CD8-positive, alpha-beta memory T cell (primary cell): ENCODE data around the gene BICC1. TPM values are rescaled to one million over a fixed set of nuclear protein-coding genes. Genes with fewer than 3 reads are reported as not detected.
A peak's percentile ranks its signal among the peaks of the same experiment; 100 is the strongest.

Experiments used
- CTCF ChIA-PET: fragments of 350-600 bp; sonication (Branson Sonifier 250); formaldehyde crosslinking; loops from one replicate; lab custom pipeline; 2021; ENCODE audit warnings: antibody characterized with exemption; lab: Charles Lee
- POLR2A ChIA-PET: fragments of 350-600 bp; sonication (Branson Sonifier 250); formaldehyde crosslinking; loops from one replicate; lab custom pipeline; 2021; ENCODE audit warnings: antibody characterized with exemption; lab: Charles Lee
- DNase-seq, 5 donors: peaks; one replicate each; pipeline versions ENCODE4 v3.0.0 to v3.0.0-alpha.2; 2020 to 2022; ENCODE audit warnings: mixed read lengths in 1 of 5
- H3K27ac ChIP-seq: one replicate; pipeline ENCODE4 v1.7.0; 2013; ENCODE audit warnings: low read depth, mild to moderate bottlenecking, low read length, moderate library complexity
- H3K27me3 ChIP-seq: 2 replicates; pipeline ENCODE4 v1.7.0; 2013; ENCODE audit warnings: low read length, mild to moderate bottlenecking; ENCODE audit not compliant: insufficient read depth, poor library complexity, severe bottlenecking
- H3K36me3 ChIP-seq: 2 replicates; pipeline ENCODE4 v1.7.0; 2013; ENCODE audit warnings: mild to moderate bottlenecking, low read length, moderate library complexity; ENCODE audit not compliant: insufficient read depth
- H3K4me1 ChIP-seq: 2 replicates; pipeline ENCODE4 v1.7.0; 2013; ENCODE audit warnings: mild to moderate bottlenecking, low read length, moderate library complexity; ENCODE audit not compliant: insufficient read depth
- H3K4me3 ChIP-seq: 2 replicates; pipeline ENCODE4 v1.7.0; 2013; ENCODE audit warnings: mild to moderate bottlenecking, low read length
- H3K9me3 ChIP-seq: 2 replicates; pipeline ENCODE4 v1.7.0; 2013; ENCODE audit warnings: mild to moderate bottlenecking, low read length
- H3K27ac Mint-ChIP-seq, 8 donors: one replicate each; pipeline ENCODE4 v1.8.0; 2020 to 2021; ENCODE audit warnings: mixed read lengths in 8 of 8, mild to moderate bottlenecking in 6 of 8, inconsistent platforms in 3 of 8, moderate library complexity in 3 of 8
- H3K27me3 Mint-ChIP-seq, 2 donors: one replicate each; pipeline ENCODE4 v1.8.0; 2020 to 2021; ENCODE audit warnings: mixed read lengths in 2 of 2, mild to moderate bottlenecking in 1 of 2, moderate library complexity in 1 of 2
- H3K36me3 Mint-ChIP-seq, 3 donors: one replicate each; pipeline ENCODE4 v1.8.0; 2020 to 2021; ENCODE audit warnings: mixed read lengths in 3 of 3, inconsistent platforms in 1 of 3, mild to moderate bottlenecking in 1 of 3
- H3K4me1 Mint-ChIP-seq, 3 donors: one replicate each; pipeline ENCODE4 v1.8.0; 2020 to 2021; ENCODE audit warnings: mixed read lengths in 3 of 3, inconsistent platforms in 1 of 3, mild to moderate bottlenecking in 1 of 3
- H3K4me3 Mint-ChIP-seq, 7 donors: one replicate each; pipeline ENCODE4 v1.8.0; 2020 to 2021; ENCODE audit warnings: mixed read lengths in 7 of 7, mild to moderate bottlenecking in 6 of 7, moderate library complexity in 4 of 7, inconsistent platforms in 2 of 7
- H3K9me3 Mint-ChIP-seq, 5 donors: one replicate each; pipeline ENCODE4 v1.8.0; 2020 to 2022; ENCODE audit warnings: mixed read lengths in 5 of 5, mild to moderate bottlenecking in 3 of 5, moderate library complexity in 2 of 5, inconsistent platforms in 1 of 5
- polyA plus RNA-seq: library from polyadenylated mRNA; unstranded; fragments of 300-500 nt; fragmentation: Illumina TruSeq; gene quantifications from one replicate; pipeline ENCODE4 v1.2.3, GENCODE V29; 2021
- total RNA-seq, 2 experiments: library from RNA; stranded (reverse); gene quantifications; one replicate each; pipeline ENCODE4 v1.2.3, GENCODE V29; 2021

Gene BICC1, protein sequence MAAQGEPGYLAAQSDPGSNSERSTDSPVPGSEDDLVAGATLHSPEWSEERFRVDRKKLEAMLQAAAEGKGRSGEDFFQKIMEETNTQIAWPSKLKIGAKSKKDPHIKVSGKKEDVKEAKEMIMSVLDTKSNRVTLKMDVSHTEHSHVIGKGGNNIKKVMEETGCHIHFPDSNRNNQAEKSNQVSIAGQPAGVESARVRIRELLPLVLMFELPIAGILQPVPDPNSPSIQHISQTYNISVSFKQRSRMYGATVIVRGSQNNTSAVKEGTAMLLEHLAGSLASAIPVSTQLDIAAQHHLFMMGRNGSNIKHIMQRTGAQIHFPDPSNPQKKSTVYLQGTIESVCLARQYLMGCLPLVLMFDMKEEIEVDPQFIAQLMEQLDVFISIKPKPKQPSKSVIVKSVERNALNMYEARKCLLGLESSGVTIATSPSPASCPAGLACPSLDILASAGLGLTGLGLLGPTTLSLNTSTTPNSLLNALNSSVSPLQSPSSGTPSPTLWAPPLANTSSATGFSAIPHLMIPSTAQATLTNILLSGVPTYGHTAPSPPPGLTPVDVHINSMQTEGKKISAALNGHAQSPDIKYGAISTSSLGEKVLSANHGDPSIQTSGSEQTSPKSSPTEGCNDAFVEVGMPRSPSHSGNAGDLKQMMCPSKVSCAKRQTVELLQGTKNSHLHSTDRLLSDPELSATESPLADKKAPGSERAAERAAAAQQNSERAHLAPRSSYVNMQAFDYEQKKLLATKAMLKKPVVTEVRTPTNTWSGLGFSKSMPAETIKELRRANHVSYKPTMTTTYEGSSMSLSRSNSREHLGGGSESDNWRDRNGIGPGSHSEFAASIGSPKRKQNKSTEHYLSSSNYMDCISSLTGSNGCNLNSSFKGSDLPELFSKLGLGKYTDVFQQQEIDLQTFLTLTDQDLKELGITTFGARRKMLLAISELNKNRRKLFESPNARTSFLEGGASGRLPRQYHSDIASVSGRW
- not detected for total RNA-seq
- polyA plus RNA-seq = not detected

DNA sequence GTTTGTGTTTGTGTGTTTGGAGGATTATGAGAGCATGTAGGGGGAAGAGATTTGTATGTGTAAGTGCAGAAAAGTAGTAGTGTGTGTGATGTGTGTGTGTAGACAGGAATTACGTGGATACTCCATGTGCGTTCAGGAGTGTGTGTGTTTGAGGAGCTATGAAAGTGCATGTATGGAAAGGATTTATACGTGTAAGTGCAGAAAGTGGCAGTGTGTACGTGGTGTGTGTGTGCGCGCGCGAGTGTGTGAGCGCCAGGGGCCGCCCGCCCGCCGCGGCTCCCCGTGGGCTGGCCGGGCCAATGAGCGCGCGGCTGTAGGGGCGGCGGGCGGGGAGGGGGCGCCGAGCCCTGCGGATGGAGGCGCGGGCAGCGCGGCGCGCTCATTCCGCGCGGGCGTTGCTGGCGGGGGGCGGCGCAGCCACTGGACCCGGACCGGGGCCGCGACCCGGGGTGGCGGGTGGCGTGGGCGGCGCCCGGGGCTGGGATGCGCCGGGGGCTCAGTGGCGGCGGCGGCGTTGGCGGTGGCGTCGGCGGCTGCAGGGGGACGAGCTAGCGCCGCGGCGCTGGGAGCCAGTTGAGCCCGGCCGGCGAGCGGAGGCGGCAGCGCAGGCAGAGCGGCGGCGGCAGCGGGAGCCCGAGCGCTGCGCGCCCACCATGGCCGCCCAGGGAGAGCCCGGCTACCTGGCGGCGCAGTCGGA is at the start of gene BICC1:
Gene BICC1 (plus strand): TSS at position 382 of the 697 bp plus-strand sequence. CDS start 272 bp downstream, at position 654.
- DNase-seq = no peak
- ChIA-PET CTCF (no interaction called here), POLR2A (no interaction called here)
- Mint-ChIP-seq H3K27ac (peak within 1 kb of the TSS in 1 of 8 donors; percentile 31), H3K36me3 (no peaks in the 10 kb centered on the region), H3K4me3 (peak within 1 kb of the TSS; percentile 48 to 84 (median 72)), H3K4me1 (peaks cover 12 to 13% (median 13%) of the 10 kb centered on the region in 3 donors), H3K27me3 (peaks cover 11 to 41% of the 10 kb centered on the region in 2 donors), H3K9me3 (peaks cover 0 to 4% (median 0%) of the 10 kb centered on the region in 5 donors)
- no peak within 1 kb of the TSS for H3K4me3 ChIP-seq
- H3K27me3 ChIP-seq = peaks cover 5% of the 10 kb centered on the region
- H3K4me1 ChIP-seq = no peaks in the 10 kb centered on the region
- no peaks in the 10 kb centered on the region for H3K9me3 ChIP-seq
- no peaks in the 10 kb centered on the region for H3K36me3 ChIP-seq
- no peak within 1 kb of the TSS for H3K27ac ChIP-seq

DNA sequence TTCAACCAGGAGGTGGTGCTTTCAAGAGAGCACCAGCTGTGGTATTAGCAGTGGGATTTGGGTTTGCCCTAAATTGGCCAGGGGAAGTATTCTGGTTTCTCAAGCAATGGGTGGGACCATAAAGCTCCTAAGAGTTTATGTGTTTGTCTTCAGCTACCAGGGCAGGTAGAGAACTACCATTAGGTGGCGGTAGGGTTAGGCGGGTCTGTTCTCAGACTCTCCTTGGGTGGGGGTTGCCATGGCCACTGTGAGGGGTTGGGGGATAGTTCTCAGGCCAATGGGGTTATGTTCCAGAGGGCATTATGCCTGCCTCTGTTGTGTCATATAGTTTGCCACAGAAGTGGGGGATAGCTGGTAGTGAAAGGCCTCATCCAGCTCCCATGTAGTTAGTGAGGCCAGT is 47.7 kb upstream of the BICC1 start:
- H3K27ac Mint-ChIP-seq = no peak overlapping the region
- H3K9me3 ChIP-seq = no peaks in the 10 kb centered on the region
- H3K9me3 Mint-ChIP-seq = peaks cover 6 to 16% (median 9%) of the 10 kb centered on the region in 5 donors
- H3K4me3 Mint-ChIP-seq = no peak overlapping the region
- no peaks in the 10 kb centered on the region for H3K4me1 Mint-ChIP-seq
- no peak overlapping the region for H3K27ac ChIP-seq
- peaks cover 6 to 18% of the 10 kb centered on the region in 2 donors for H3K27me3 Mint-ChIP-seq
- no peak for DNase-seq
- no peaks in the 10 kb centered on the region for H3K27me3 ChIP-seq
- H3K4me3 ChIP-seq = no peak overlapping the region
- H3K36me3 Mint-ChIP-seq = peaks cover 0 to 3% (median 0%) of the 10 kb centered on the region in 3 donors
- ChIA-PET POLR2A (no interaction called here), CTCF (no interaction called here)
- H3K4me1 ChIP-seq = no peaks in the 10 kb centered on the region
- H3K36me3 ChIP-seq = no peaks in the 10 kb centered on the region

DNA sequence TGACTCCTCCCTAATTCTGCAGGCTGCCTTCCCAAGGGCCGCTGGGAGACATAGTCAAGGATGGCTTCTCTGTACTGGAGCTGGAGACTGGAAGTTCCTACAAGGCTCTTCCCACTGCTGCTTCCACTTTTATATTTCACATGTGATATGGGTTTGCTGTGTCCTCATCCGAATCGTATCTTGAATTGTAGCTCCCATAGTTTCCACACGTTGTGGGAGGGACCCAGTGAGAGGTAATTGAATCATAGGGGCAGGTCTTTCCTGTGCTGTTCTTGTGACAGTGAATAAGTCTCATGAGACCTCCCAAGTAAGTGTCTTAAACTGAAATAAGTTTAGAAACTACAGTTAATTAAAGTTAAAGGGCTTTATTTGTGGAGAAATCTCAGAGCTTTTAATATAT is 47.0 kb upstream of the BICC1 start:
- no peaks in the 10 kb centered on the region for H3K4me1 Mint-ChIP-seq
- POLR2A ChIA-PET = no interaction called here
- Histone ChIP-seq H3K4me1 (no peaks in the 10 kb centered on the region), H3K9me3 (no peaks in the 10 kb centered on the region), H3K4me3 (no peak overlapping the region), H3K27ac (no peak overlapping the region), H3K36me3 (no peaks in the 10 kb centered on the region), H3K27me3 (no peaks in the 10 kb centered on the region)
- DNase-seq = no peak
- CTCF ChIA-PET = no interaction called here
- H3K4me3 Mint-ChIP-seq = no peak overlapping the region
- peaks cover 6 to 18% of the 10 kb centered on the region in 2 donors for H3K27me3 Mint-ChIP-seq
- H3K27ac Mint-ChIP-seq = peak overlapping the region in 1 of 8 donors; percentile 86
- peaks cover 6 to 16% (median 9%) of the 10 kb centered on the region in 5 donors for H3K9me3 Mint-ChIP-seq
- H3K36me3 Mint-ChIP-seq = peaks cover 0 to 3% (median 0%) of the 10 kb centered on the region in 3 donors

DNA sequence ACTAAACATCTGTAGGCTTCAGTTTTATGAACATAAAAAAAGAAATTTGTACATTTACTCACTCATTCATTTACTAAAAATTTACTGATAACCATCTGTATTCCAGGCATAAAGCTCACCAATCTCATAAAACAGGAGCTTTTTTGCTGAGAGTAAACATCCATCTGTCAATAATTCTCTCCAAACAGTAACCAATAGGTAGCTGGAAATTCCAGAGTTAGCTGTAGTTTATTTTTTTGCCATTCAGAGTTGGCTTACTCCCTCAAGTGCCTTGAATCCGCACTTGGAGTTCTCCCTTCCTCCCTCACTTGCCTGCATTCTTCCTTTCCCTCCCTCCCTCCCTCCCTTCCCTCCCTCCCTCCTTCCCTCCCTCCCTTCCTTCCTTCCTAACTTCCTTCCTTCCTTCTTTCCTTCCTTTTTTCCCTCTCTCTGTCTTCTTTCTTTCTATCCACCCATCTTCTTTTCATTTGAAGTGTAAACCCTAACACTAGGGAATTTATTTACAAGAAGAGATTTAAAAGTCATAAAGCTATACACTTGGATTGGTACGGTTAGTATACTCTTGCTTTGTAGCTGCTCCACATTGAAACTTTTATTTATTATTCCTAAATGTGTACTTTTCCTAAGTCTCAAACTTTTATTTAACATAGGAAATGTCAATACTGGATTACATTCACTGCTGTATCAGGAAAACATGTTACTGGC is 44.6 kb upstream of the BICC1 start:
- H3K36me3 ChIP-seq = no peaks in the 10 kb centered on the region
- H3K36me3 Mint-ChIP-seq = peaks cover 0 to 3% (median 0%) of the 10 kb centered on the region in 3 donors
- no peak overlapping the region for H3K4me3 Mint-ChIP-seq
- DNase-seq = no peak
- H3K4me1 Mint-ChIP-seq = no peaks in the 10 kb centered on the region
- ChIA-PET POLR2A (no interaction called here), CTCF (no interaction called here)
- no peaks in the 10 kb centered on the region for H3K9me3 ChIP-seq
- H3K27ac ChIP-seq = no peak overlapping the region
- no peak overlapping the region for H3K27ac Mint-ChIP-seq
- no peaks in the 10 kb centered on the region for H3K27me3 ChIP-seq
- peaks cover 10 to 23% of the 10 kb centered on the region in 2 donors for H3K27me3 Mint-ChIP-seq
- H3K4me1 ChIP-seq = no peaks in the 10 kb centered on the region
- H3K4me3 ChIP-seq = no peak overlapping the region
- peaks cover 3 to 9% (median 4%) of the 10 kb centered on the region in 5 donors for H3K9me3 Mint-ChIP-seq

DNA sequence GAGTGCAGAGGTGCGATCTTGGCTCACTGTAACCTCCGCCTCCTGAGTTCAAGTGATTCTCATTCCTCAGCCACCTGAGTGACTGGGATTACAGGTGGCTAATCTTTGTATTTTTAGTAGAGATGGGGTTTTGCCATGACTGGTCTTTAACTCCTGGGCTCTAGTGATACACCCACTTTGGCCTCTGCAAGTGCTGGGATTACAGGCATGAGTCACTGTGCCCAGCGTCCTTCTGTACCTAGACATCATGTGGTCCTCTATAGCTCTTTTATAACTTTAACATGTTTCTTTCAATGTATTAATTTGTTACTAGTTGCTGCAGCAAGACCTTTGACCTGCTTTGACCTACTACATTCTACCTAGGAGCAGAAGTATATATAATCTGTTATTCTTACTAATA is 38.7 kb upstream of the BICC1 start:
- no peak overlapping the region for H3K4me3 Mint-ChIP-seq
- no peaks in the 10 kb centered on the region for H3K9me3 ChIP-seq
- POLR2A ChIA-PET = no interaction called here
- CTCF ChIA-PET = no interaction called here
- no peaks in the 10 kb centered on the region for H3K4me1 Mint-ChIP-seq
- H3K27ac ChIP-seq = no peak overlapping the region
- no peaks in the 10 kb centered on the region for H3K9me3 Mint-ChIP-seq
- no peaks in the 10 kb centered on the region for H3K4me1 ChIP-seq
- no peak for DNase-seq
- H3K27me3 Mint-ChIP-seq = peaks cover 8 to 28% of the 10 kb centered on the region in 2 donors
- H3K36me3 ChIP-seq = no peaks in the 10 kb centered on the region
- no peak overlapping the region for H3K4me3 ChIP-seq
- H3K36me3 Mint-ChIP-seq = no peaks in the 10 kb centered on the region
- no peak overlapping the region for H3K27ac Mint-ChIP-seq
- H3K27me3 ChIP-seq = no peaks in the 10 kb centered on the region

DNA sequence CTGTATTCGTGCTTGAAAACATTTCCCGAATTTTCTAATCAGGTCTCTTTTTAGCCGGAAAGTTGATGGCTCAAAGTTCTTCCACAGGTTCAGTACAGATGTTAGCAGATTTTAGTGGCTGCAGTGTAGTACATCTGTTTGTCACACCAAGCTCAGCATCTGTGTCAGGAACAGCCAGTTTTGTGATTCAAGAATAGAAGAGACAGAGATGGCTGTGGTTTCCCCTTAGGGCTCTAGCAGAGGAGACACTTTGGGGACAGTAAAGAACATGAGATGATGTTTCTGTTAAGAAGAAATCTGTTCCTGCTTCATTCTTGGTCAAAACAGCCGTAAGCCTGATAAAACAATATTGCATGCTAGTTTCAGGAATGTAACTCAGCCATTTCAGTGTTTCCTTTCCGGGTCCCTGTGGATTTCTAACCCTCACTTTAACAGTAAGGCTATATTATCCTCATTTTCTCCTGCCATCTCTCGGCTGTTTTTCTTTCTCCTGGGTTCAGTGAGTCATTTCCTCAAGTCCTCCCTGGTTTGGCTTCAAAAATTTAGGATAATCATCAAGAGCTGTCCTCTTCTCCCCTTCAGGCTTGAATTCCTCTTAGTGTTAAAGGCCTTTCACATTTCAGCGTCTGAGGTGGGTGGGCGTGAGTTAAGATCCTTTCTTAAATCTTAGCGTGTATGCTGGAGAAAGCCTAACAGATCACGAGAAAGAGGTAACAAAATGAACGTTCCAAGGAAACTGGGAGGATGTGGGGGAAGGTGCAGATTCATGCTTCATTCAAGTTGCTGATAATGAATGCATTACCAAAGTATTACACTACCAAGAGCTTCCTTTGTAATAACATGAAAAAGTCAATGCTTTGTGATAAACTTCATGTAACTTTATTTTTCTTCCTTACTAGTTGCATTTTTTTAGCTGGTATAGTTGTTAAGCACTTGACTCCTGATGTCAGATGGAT is 37.1 kb upstream of the BICC1 start:
- H3K4me1 Mint-ChIP-seq = no peaks in the 10 kb centered on the region
- no peak overlapping the region for H3K4me3 Mint-ChIP-seq

More for the DNA sequence above, 37.1 kb upstream of the BICC1 start:
- no peak overlapping the region for H3K27ac Mint-ChIP-seq
- Histone ChIP-seq H3K4me1 (no peaks in the 10 kb centered on the region), H3K27me3 (no peaks in the 10 kb centered on the region), H3K4me3 (no peak overlapping the region), H3K27ac (no peak overlapping the region), H3K36me3 (no peaks in the 10 kb centered on the region), H3K9me3 (no peaks in the 10 kb centered on the region)
- POLR2A ChIA-PET = no interaction called here
- H3K27me3 Mint-ChIP-seq = peaks cover 7 to 29% of the 10 kb centered on the region in 2 donors
- CTCF ChIA-PET = no interaction called here
- no peaks in the 10 kb centered on the region for H3K9me3 Mint-ChIP-seq
- DNase-seq = no peak
- no peaks in the 10 kb centered on the region for H3K36me3 Mint-ChIP-seq
